GM13976 (cell line): Measurements from ENCODE around the gene ADAMTS19.
"Not testable (repeated sequence)": the region's sequence is repeated elsewhere in the genome, so short reads cannot be mapped to it uniquely, and the experiment has no call there.

ENCODE experiments used
- DNase-seq: peaks from one replicate; pipeline ENCODE4 v3.0.0; 2012; ENCODE audit warnings: low spot score
- CTCF ChIP-seq: IDR thresholded peaks from 2 replicates; pipeline ENCODE4 v1.5.1; 2012; ENCODE audit warnings: borderline replicate concordance, mild to moderate bottlenecking; ENCODE audit not compliant: insufficient read depth; ENCODE audit errors: extremely low read depth, missing control alignments, control extremely low read depth
- in situ Hi-C: fragments of 300-500 bp; cut with MboI; formaldehyde crosslinking; loops from one replicate; pipeline ENCODE4 v1.12.0; 2022; ENCODE audit warnings: low sequenced_read_pairs, mixed read lengths, inconsistent platforms; ENCODE audit not compliant: unreplicated experiment

ADAMTS19 gene

GRCh38 chr5:129629575-129629974, 169.5 kb downstream of the ADAMTS19 start:
- in situ Hi-C loops, result no loop called here
- TF ChIP-seq CTCF, result no peak
- no peak for DNase-seq

GRCh38 chr5:129630101-129630500, 170.0 kb downstream of the ADAMTS19 start:
- in situ Hi-C loops, result no loop called here
- TF ChIP-seq CTCF, result no peak
- DNase-seq, result no peak

- TF ChIP-seq CTCF, result no peak
- in situ Hi-C loops, result no loop called here
- DNase-seq, result no peak
These were observed 171.9 kb downstream of the ADAMTS19 start for GRCh38 chr5:129631961-129632360.

- in situ Hi-C loops, DNase-seq: not testable (repeated sequence)
These were observed 177.4 kb downstream of the ADAMTS19 start for GRCh38 chr5:129637501-129637900.

GRCh38 chr5:129639331-129639730, 179.2 kb downstream of the ADAMTS19 start:
- DNase-seq, result no peak
- TF ChIP-seq CTCF, result no peak
- in situ Hi-C loops, result no loop called here

GRCh38 chr5:129652349-129653056, 192.4 kb downstream of the ADAMTS19 start:
- in situ Hi-C loops, result no loop called here
- no peak for DNase-seq
- TF ChIP-seq CTCF, result no peak

- TF ChIP-seq CTCF, result no peak
- no peak for DNase-seq
- in situ Hi-C loops, result no loop called here
These were observed 192.9 kb downstream of the ADAMTS19 start for GRCh38 chr5:129653057-129653375.
